ENCODE data around the gene CPA5. TPM values are rescaled to one million over a fixed set of nuclear protein-coding genes. Genes with fewer than 3 reads are reported as not detected.

The CPA5 gene
- total and polyA plus RNA-seq, 2 experiments from 2014 or later: not detected

DNA sequence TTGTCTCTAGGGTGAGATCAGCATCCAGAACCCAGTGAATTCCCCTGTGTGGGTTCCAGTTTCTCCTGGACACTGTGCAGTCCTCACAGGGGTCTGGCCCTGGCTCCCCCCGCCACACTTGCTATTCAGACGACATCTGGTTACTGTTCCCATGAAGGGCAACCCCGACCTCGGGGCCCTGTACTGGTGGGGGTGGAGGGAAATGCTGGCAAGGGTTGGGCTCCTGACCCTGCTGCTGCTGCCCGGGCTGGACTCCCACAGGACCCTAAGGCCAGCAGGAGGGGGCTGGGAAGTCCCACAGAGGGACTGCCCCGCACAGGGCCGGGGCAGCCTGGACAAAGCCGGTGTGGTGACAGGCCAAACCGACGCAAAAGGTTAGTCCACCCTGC is 34.9 kb downstream of the CPA5 start:
- no peaks in the 10 kb centered on the region for H3F3A ChIP-seq (replicated peaks; ENCODE audit: low read depth)
- peaks cover 4% of the 10 kb centered on the region; the same call in 2 of the 3 replicates for H3K4me1 Mint-ChIP-seq
- H3K79me2 ChIP-seq (replicated peaks; ENCODE audit: insufficient read depth): no peaks in the 10 kb centered on the region
- H3K4me3 Mint-ChIP-seq: no peak overlapping the region
- H3K9me3 Mint-ChIP-seq: peaks cover 31% of the 10 kb centered on the region
- no peak overlapping the region for H3K27ac ChIP-seq (ENCODE audit: low read depth)
- TF ChIP-seq EZH2phosphoT487 (IDR thresholded peaks at IDR 0.05; ENCODE audit: unreplicated experiment) (no peak), EZH2 (IDR thresholded peaks at IDR 0.05; ENCODE audit: low read depth, unreplicated experiment) (no peak), ZNF114 (CRISPR knock-in tag; IDR thresholded peaks at IDR 0.05) (no peak), STAT1 (IDR thresholded peaks at IDR 0.05; ENCODE audit: unreplicated experiment) (no peak), ZNF331 (CRISPR knock-in tag; IDR thresholded peaks at IDR 0.05; ENCODE audit: low read depth) (no peak), NANOG (IDR thresholded peaks at IDR 0.05; ENCODE audit: borderline replicate concordance) (no peak), POLR2AphosphoS5 (IDR thresholded peaks at IDR 0.05; ENCODE audit: low read depth) (no peak), CREB1 (CRISPR knock-in tag; IDR thresholded peaks at IDR 0.05; ENCODE audit: low read depth) (no peak), JUNB (IDR thresholded peaks at IDR 0.05; ENCODE audit: unreplicated experiment) (no peak)
- TF ChIP-seq, protein P1, sequence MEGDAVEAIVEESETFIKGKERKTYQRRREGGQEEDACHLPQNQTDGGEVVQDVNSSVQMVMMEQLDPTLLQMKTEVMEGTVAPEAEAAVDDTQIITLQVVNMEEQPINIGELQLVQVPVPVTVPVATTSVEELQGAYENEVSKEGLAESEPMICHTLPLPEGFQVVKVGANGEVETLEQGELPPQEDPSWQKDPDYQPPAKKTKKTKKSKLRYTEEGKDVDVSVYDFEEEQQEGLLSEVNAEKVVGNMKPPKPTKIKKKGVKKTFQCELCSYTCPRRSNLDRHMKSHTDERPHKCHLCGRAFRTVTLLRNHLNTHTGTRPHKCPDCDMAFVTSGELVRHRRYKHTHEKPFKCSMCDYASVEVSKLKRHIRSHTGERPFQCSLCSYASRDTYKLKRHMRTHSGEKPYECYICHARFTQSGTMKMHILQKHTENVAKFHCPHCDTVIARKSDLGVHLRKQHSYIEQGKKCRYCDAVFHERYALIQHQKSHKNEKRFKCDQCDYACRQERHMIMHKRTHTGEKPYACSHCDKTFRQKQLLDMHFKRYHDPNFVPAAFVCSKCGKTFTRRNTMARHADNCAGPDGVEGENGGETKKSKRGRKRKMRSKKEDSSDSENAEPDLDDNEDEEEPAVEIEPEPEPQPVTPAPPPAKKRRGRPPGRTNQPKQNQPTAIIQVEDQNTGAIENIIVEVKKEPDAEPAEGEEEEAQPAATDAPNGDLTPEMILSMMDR (conservative IDR thresholded peaks at IDR 0.05; ENCODE audit: low read depth in 2 of 2): no peak
- TF ChIP-seq, protein P2, sequence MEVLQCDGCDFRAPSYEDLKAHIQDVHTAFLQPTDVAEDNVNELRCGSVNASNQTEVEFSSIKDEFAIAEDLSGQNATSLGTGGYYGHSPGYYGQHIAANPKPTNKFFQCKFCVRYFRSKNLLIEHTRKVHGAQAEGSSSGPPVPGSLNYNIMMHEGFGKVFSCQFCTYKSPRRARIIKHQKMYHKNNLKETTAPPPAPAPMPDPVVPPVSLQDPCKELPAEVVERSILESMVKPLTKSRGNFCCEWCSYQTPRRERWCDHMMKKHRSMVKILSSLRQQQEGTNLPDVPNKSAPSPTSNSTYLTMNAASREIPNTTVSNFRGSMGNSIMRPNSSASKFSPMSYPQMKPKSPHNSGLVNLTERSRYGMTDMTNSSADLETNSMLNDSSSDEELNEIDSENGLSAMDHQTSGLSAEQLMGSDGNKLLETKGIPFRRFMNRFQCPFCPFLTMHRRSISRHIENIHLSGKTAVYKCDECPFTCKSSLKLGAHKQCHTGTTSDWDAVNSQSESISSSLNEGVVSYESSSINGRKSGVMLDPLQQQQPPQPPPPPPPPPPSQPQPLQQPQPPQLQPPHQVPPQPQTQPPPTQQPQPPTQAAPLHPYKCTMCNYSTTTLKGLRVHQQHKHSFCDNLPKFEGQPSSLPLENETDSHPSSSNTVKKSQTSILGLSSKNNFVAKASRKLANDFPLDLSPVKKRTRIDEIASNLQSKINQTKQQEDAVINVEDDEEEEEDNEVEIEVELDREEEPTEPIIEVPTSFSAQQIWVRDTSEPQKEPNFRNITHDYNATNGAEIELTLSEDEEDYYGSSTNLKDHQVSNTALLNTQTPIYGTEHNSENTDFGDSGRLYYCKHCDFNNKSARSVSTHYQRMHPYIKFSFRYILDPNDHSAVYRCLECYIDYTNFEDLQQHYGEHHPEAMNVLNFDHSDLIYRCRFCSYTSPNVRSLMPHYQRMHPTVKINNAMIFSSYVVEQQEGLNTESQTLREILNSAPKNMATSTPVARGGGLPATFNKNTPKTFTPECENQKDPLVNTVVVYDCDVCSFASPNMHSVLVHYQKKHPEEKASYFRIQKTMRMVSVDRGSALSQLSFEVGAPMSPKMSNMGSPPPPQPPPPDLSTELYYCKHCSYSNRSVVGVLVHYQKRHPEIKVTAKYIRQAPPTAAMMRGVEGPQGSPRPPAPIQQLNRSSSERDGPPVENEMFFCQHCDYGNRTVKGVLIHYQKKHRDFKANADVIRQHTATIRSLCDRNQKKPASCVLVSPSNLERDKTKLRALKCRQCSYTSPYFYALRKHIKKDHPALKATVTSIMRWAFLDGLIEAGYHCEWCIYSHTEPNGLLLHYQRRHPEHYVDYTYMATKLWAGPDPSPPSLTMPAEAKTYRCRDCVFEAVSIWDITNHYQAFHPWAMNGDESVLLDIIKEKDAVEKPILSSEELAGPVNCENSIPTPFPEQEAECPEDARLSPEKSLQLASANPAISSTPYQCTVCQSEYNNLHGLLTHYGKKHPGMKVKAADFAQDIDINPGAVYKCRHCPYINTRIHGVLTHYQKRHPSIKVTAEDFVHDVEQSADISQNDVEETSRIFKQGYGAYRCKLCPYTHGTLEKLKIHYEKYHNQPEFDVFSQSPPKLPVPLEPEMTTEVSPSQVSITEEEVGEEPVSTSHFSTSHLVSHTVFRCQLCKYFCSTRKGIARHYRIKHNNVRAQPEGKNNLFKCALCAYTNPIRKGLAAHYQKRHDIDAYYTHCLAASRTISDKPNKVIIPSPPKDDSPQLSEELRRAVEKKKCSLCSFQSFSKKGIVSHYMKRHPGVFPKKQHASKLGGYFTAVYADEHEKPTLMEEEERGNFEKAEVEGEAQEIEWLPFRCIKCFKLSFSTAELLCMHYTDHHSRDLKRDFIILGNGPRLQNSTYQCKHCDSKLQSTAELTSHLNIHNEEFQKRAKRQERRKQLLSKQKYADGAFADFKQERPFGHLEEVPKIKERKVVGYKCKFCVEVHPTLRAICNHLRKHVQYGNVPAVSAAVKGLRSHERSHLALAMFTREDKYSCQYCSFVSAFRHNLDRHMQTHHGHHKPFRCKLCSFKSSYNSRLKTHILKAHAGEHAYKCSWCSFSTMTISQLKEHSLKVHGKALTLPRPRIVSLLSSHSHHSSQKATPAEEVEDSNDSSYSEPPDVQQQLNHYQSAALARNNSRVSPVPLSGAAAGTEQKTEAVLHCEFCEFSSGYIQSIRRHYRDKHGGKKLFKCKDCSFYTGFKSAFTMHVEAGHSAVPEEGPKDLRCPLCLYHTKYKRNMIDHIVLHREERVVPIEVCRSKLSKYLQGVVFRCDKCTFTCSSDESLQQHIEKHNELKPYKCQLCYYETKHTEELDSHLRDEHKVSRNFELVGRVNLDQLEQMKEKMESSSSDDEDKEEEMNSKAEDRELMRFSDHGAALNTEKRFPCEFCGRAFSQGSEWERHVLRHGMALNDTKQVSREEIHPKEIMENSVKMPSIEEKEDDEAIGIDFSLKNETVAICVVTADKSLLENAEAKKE (CRISPR knock-in tag; IDR thresholded peaks at IDR 0.05): no peak
- TF ChIP-seq, protein P3, sequence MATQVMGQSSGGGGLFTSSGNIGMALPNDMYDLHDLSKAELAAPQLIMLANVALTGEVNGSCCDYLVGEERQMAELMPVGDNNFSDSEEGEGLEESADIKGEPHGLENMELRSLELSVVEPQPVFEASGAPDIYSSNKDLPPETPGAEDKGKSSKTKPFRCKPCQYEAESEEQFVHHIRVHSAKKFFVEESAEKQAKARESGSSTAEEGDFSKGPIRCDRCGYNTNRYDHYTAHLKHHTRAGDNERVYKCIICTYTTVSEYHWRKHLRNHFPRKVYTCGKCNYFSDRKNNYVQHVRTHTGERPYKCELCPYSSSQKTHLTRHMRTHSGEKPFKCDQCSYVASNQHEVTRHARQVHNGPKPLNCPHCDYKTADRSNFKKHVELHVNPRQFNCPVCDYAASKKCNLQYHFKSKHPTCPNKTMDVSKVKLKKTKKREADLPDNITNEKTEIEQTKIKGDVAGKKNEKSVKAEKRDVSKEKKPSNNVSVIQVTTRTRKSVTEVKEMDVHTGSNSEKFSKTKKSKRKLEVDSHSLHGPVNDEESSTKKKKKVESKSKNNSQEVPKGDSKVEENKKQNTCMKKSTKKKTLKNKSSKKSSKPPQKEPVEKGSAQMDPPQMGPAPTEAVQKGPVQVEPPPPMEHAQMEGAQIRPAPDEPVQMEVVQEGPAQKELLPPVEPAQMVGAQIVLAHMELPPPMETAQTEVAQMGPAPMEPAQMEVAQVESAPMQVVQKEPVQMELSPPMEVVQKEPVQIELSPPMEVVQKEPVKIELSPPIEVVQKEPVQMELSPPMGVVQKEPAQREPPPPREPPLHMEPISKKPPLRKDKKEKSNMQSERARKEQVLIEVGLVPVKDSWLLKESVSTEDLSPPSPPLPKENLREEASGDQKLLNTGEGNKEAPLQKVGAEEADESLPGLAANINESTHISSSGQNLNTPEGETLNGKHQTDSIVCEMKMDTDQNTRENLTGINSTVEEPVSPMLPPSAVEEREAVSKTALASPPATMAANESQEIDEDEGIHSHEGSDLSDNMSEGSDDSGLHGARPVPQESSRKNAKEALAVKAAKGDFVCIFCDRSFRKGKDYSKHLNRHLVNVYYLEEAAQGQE (IDR thresholded peaks at IDR 0.05; ENCODE audit: unreplicated experiment): no peak
- no peak overlapping the region for H3K27ac Mint-ChIP-seq
- no peaks in the 10 kb centered on the region for H3K4me1 ChIP-seq (ENCODE audit: insufficient read depth)
- peaks cover 2% of the 10 kb centered on the region; the same call in 1 of the 2 replicates for H3K9me2 ChIP-seq (ENCODE audit: insufficient read depth)
- H3K36me3 Mint-ChIP-seq (ENCODE audit: low read depth): peaks cover 17% of the 10 kb centered on the region
- H3K27me3 ChIP-seq (ENCODE audit: insufficient read depth): no peaks in the 10 kb centered on the region
- no peak overlapping the region for H3K4me2 ChIP-seq
- H3K4me3 ChIP-seq: no peak overlapping the region
- ATAC-seq (no peak), DNase-seq (ENCODE audit: low spot score) (no peak)
- no peaks in the 10 kb centered on the region for H4K20me1 ChIP-seq (replicated peaks; ENCODE audit: insufficient read depth)
- H3K27me3 Mint-ChIP-seq (ENCODE audit: insufficient read depth, low read depth, poor library complexity): peaks cover 14% of the 10 kb centered on the region
- no peak overlapping the region; the same call in 1 of the 2 replicates for H2AFZ ChIP-seq
- no peaks in the 10 kb centered on the region for H3K36me3 ChIP-seq (ENCODE audit: insufficient read depth)

Data from GM23338 (cell line).